Bronchial epithelial cell (primary cell): ENCODE results near the gene LPA. TPM values are rescaled to one million over a fixed set of nuclear protein-coding genes. Genes with fewer than 3 reads are reported as not detected.
"Not testable (repeated sequence)": the region's sequence is repeated elsewhere in the genome, so short reads cannot be mapped to it uniquely, and the experiment has no call there.

ENCODE experiments used
- DNase-seq: peaks from one replicate; pipeline ENCODE4 v3.0.0-alpha.2; 2010; ENCODE audit warnings: low read depth
- FAIRE-seq: peaks from 2 replicates; lab custom pipeline; 2011; peaks lifted over from hg19 to GRCh38; lab: Jason Lieb, UNC
- H3K27me3 ChIP-seq: 2 replicates; pipeline ENCODE4 v1.5.1; 2011; ENCODE audit warnings: low read length; ENCODE audit not compliant: control insufficient read depth, insufficient read depth
- H3K36me3 ChIP-seq: 2 replicates; pipeline ENCODE4 v1.5.1; 2011; ENCODE audit warnings: low read length; ENCODE audit not compliant: control insufficient read depth, insufficient read depth
- H3K4me3 ChIP-seq: 2 replicates; pipeline ENCODE4 v1.5.1; 2011; ENCODE audit warnings: mild to moderate bottlenecking, low read depth, low read length, control low read depth
- total RNA-seq: library from RNA; depleted of rRNA; stranded (reverse); fragments of >200 nt; gene quantifications from 2 replicates; pipeline ENCODE4 v1.2.1, GENCODE V29; 2014
- TF ChIP-seq, protein P1 (sequence below): IDR thresholded peaks from 2 replicates; pipeline ENCODE4 v1.5.1; 2011; ENCODE audit warnings: mild to moderate bottlenecking, moderate library complexity, low read length, control low read depth, inconsistent platforms; ENCODE audit not compliant: insufficient read depth, severe bottlenecking

LPA gene, protein sequence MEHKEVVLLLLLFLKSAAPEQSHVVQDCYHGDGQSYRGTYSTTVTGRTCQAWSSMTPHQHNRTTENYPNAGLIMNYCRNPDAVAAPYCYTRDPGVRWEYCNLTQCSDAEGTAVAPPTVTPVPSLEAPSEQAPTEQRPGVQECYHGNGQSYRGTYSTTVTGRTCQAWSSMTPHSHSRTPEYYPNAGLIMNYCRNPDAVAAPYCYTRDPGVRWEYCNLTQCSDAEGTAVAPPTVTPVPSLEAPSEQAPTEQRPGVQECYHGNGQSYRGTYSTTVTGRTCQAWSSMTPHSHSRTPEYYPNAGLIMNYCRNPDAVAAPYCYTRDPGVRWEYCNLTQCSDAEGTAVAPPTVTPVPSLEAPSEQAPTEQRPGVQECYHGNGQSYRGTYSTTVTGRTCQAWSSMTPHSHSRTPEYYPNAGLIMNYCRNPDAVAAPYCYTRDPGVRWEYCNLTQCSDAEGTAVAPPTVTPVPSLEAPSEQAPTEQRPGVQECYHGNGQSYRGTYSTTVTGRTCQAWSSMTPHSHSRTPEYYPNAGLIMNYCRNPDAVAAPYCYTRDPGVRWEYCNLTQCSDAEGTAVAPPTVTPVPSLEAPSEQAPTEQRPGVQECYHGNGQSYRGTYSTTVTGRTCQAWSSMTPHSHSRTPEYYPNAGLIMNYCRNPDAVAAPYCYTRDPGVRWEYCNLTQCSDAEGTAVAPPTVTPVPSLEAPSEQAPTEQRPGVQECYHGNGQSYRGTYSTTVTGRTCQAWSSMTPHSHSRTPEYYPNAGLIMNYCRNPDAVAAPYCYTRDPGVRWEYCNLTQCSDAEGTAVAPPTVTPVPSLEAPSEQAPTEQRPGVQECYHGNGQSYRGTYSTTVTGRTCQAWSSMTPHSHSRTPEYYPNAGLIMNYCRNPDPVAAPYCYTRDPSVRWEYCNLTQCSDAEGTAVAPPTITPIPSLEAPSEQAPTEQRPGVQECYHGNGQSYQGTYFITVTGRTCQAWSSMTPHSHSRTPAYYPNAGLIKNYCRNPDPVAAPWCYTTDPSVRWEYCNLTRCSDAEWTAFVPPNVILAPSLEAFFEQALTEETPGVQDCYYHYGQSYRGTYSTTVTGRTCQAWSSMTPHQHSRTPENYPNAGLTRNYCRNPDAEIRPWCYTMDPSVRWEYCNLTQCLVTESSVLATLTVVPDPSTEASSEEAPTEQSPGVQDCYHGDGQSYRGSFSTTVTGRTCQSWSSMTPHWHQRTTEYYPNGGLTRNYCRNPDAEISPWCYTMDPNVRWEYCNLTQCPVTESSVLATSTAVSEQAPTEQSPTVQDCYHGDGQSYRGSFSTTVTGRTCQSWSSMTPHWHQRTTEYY (N-terminal part only)
- 0.26 TPM in 2 replicates for total RNA-seq

DNA sequence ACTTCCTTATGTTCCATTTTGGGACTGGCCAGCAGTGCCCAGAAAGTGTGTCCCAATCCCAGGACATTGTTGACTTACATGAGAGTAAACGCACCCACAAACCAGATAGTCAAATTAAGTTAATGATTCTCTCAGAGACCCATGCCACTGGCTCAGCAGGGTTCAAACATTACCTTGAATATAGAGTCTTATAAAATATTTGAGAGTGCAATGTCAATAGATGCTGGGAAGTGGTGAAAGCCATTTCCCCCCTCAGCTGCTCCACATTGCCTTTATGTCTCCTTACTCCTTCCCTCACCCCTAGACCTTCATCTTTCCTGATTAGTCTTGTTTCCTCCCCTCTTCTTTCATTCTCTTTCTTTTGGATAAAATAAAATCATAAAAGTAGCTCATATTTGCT is at the start of gene LPA:
Gene LPA (minus strand): TSS at position 78 of the 400 bp plus-strand sequence. CDS start 61 bp downstream, at position 17.
- not testable (repeated sequence) for H3K27me3 ChIP-seq, DNase-seq, H3K4me3 ChIP-seq, FAIRE-seq, H3K36me3 ChIP-seq

DNA sequence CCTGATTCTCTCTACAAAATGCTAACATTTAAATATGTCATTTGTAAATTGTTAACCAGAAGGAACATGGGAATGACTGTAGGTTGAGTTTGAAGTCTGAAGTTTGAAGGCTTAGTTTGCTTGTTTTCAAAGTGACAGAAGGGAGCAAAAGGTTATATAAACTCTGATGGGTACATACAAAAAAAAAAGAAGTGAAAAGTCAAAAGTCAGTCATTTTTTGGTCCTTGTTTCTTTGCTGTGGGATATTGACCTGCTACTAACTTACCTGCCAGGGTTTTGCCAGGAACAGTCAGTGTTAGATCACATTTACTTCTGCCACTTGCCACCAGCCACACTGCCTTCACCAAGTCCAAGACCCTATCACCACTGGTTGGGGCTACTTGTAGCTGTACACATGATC is 44.9 kb upstream of the LPA start:
- H3K4me3 ChIP-seq, FAIRE-seq: not testable (repeated sequence)

DNA sequence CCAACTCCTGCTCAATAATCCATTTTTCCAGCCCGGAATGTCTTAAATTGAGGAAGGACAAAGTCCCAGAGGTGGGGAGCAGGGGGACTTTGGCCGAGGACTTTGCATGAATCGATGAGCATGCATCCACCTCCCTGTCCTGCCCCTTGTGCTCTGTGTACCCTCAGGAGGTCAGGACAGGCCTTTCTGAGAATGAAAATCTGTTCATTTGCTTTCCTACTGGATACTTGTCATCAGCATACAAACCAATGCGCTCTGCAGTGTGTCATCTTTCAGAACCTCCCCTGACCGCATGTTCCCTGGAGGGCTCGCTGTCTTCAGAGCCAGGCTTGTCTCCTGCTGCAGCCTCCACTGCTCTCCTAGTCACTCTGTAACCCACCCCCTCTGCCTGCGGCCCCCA is 40.6 kb upstream of the LPA start:
- H3K4me3 ChIP-seq, DNase-seq, H3K36me3 ChIP-seq, H3K27me3 ChIP-seq, FAIRE-seq: not testable (repeated sequence)

More for the DNA sequence above, 44.9 kb upstream of the LPA start:
- H3K27me3 ChIP-seq, DNase-seq, H3K36me3 ChIP-seq: not testable (repeated sequence)

DNA sequence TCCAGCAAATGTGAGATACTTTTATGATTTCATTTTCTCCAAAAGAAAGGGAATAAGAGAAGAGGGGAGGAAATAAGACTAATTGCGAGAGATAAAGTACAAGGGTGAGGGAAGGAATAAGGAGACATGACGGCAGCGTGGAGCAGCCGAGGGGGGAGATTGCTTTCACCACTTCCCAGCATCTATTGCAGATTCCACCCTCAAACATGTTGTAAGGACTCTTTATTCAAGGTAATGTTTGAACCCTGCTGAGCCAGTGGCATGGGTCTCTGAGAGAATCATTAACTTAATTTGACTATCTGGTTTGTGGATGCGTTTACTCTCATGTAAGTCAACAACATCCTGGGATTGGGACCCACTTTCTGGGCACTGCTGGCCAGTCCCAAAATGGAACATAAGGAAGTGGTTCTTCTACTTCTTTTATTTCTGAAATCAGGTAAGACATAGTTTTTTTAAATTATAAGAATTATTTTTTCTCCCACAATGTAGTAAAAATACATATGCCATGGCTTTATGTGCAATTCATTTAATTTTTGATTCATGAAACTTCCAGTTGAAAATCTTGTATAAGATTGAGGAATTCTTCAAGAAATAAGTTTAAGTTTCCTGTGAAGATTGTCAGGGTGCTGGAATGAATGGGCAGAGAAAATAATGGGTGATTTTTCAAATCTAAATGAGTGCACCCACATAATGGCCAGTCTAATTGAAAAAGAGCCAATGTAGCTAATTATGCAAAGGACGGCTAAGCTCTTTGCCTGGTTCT is 38.0 kb upstream of the LPA start, which contains the start of gene PLG:
Gene PLG (plus strand): TSS at position 327 of the 763 bp plus-strand sequence. CDS start 61 bp downstream, at position 388.
- H3K4me3 ChIP-seq, FAIRE-seq, DNase-seq, H3K27me3 ChIP-seq, H3K36me3 ChIP-seq: not testable (repeated sequence)

DNA sequence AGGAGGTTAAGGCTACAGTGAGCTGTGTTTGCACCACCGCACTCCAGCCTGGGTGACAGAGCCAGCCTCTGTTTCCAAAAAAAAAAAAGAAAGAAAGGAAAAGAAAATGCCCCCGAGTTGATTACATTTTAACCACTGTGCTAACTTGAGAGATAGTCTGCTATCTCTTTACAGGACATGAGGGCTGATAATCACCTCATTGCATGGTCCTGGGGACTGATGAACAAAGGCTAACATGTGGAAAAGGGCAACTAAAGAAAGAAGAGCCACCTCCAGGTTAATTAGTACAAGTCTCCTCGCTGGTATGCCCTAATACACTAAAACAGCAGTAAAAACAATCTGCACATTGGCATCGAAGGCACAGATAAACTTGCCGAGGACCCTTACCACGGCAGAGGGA is 33.8 kb upstream of the LPA start:
- no peak for FAIRE-seq
- Histone ChIP-seq H3K4me3 (no peak overlapping the region), H3K27me3 (no peaks in the 10 kb centered on the region), H3K36me3 (no peaks in the 10 kb centered on the region)
- TF ChIP-seq, protein P1, sequence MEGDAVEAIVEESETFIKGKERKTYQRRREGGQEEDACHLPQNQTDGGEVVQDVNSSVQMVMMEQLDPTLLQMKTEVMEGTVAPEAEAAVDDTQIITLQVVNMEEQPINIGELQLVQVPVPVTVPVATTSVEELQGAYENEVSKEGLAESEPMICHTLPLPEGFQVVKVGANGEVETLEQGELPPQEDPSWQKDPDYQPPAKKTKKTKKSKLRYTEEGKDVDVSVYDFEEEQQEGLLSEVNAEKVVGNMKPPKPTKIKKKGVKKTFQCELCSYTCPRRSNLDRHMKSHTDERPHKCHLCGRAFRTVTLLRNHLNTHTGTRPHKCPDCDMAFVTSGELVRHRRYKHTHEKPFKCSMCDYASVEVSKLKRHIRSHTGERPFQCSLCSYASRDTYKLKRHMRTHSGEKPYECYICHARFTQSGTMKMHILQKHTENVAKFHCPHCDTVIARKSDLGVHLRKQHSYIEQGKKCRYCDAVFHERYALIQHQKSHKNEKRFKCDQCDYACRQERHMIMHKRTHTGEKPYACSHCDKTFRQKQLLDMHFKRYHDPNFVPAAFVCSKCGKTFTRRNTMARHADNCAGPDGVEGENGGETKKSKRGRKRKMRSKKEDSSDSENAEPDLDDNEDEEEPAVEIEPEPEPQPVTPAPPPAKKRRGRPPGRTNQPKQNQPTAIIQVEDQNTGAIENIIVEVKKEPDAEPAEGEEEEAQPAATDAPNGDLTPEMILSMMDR: no peak
- no peak for DNase-seq

DNA sequence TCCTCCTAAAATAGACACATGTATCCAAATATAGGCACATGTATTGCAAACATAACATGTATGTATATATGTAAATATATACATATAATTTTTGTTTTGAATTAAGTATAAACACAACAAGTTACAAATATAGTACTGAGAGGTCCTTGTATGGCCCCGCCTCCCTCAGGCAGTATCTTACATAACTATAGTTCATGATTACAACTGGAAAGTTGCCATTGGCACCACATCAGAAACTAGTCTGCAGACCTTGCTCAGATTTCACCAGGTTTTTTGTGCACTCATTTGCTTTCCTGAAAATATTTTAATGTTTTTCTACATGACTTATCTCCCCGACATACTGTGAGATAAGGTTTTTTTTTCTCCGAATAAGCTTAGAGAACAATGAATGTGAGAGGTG is 32.8 kb upstream of the LPA start:
- FAIRE-seq, H3K36me3 ChIP-seq, H3K4me3 ChIP-seq, DNase-seq, H3K27me3 ChIP-seq: not testable (repeated sequence)

DNA sequence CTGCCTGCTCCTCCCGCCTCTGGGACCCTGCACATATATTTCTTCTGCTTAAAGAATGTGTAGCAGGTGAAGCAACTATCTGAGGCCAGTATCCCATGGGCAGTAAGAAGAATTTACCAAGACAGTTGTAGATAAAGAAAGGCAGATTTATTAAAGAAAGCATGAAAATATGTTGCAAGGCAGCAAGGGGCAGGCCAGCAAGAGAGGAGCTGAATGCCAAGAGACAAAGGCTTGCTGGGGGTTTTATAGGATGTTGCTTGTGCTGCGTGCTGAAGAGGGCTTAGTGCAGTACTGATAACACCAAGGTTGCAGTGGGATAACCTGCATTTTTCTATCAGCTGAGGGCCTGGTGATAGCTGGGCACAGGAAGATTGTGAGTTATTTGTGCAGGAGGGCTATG is 31.5 kb upstream of the LPA start:
- DNase-seq, H3K27me3 ChIP-seq, H3K36me3 ChIP-seq, H3K4me3 ChIP-seq, FAIRE-seq: not testable (repeated sequence)

DNA sequence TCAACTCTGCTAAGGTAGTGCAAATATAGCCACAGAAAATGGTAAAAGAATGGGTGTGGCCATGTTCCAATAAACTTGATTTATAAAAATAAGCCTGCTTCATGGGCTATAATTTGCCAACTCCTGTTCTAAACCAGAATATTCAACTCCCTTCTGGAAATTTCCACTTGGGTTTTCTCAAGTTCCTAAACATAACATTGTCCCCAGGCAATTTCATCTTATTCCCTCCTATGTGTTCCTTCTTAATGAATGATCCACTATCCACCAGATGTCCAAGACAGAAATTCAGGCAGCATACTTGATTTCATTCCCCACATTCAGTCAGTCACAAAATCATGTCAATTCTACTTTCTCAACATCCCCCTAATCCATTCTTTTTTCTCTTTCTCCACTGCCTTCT is 30.9 kb upstream of the LPA start:
- H3K36me3 ChIP-seq, FAIRE-seq, H3K27me3 ChIP-seq, H3K4me3 ChIP-seq: not testable (repeated sequence)
- peak; percentile 21 for DNase-seq
